Measurements from ENCODE around the gene MYBPHL.
"Not testable (repeated sequence)": the region's sequence is repeated elsewhere in the genome, so short reads cannot be mapped to it uniquely, and the experiment has no call there.

The MYBPHL gene

DNA sequence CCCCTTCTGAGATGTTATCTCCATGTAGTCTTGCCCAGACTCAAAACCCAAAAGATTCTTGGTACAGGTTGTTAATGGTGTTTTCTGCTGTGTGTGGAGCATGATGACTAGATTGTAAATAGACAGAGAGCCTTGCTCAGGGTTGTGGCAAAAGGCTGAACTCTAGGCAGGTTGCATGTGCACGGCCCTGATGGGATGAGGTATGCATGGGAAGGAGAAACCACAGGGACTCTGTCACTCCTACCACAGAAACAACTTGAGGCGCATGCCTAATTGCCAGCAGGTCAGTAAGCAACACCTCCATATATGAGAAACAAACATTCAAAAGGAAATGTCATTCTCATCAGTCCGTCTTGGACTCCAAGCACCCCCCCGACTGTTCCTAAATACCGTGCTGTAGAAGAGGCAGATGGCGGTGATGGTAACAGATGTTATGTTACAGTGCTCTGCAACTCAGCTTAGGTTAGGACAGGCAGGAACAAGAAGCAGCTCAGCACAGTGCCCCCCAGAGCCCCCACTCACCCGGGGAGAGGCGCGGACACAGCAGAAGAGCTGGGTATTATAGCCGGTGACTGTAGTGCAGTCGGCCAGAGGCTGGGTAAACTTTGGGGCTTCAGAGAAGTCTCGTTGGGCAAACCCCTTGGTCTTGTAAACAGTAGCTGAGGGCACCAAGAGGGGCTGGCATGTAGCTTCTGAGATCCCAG is 10.9 kb downstream of the MYBPHL start:
- Histone ChIP-seq H3K27me3 (replicated peaks; ENCODE audit: control insufficient read depth, insufficient read depth, low read length, poor library complexity, severe bottlenecking) (peaks cover 3% of the 10 kb centered on the region), H3K9me3 (ENCODE audit: control insufficient read depth, low read length) (no peaks in the 10 kb centered on the region), H3K4me1 (ENCODE audit: control insufficient read depth, insufficient read depth, low read length, poor library complexity, severe bottlenecking) (no peaks in the 10 kb centered on the region), H3K36me3 (ENCODE audit: control insufficient read depth, insufficient read depth, low read length) (no peaks in the 10 kb centered on the region), H3K4me3 (ENCODE audit: insufficient read depth, low read depth, low read length, poor library complexity, severe bottlenecking) (no peak overlapping the region), H3K27ac (ENCODE audit: insufficient read depth, low read length, poor library complexity, severe bottlenecking) (no peak overlapping the region)
- no peak for DNase-seq

DNA sequence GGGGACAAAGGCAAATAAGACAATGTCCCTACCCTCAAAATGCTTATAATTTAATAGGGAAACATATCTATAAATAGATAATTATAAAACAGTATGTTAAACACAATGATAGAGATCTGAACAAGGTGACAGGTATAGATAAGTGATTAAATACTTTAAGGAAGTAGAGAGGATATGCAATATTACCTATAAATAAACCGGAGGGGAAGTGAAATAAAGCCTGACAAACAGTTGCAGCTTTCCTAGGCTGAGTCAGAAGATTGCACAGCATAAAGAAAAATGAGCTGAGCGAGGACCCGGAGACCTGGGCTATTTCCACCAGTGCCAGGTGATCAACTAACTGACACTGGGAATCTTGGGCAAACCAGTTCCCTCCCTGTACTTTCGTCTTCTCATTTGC is 12.3 kb downstream of the MYBPHL start:
- no peak overlapping the region for H3K4me3 ChIP-seq (ENCODE audit: insufficient read depth, low read depth, low read length, poor library complexity, severe bottlenecking)
- DNase-seq: no peak

DNA sequence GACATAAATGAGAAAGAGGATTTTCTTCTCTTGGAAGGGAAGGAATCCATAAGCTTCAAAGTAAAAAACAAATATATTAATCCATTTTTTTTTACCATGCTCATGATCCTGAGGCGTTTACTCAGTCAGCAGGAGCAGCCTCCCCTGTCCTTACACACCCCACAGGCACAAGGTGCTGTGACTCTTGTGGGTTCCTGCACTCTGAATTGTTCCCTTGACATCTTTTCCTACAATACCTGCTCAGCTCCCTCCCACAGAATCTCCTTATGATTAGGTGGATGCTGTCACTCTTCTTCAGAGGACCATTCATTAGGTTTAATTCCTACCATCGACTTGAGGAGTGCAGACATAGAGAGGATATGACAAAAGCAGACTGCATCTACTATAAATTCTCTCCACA is 13.8 kb downstream of the MYBPHL start:
- no peaks in the 10 kb centered on the region for H3K4me1 ChIP-seq (ENCODE audit: control insufficient read depth, insufficient read depth, low read length, poor library complexity, severe bottlenecking)
- no peak overlapping the region for H3K4me3 ChIP-seq (ENCODE audit: insufficient read depth, low read depth, low read length, poor library complexity, severe bottlenecking)
- no peaks in the 10 kb centered on the region for H3K36me3 ChIP-seq (ENCODE audit: control insufficient read depth, insufficient read depth, low read length)
- H3K27ac ChIP-seq (ENCODE audit: insufficient read depth, low read length, poor library complexity, severe bottlenecking): no peak overlapping the region
- no peaks in the 10 kb centered on the region for H3K9me3 ChIP-seq (ENCODE audit: control insufficient read depth, low read length)
- H3K27me3 ChIP-seq (replicated peaks; ENCODE audit: control insufficient read depth, insufficient read depth, low read length, poor library complexity, severe bottlenecking): peaks cover 3% of the 10 kb centered on the region
- no peak for DNase-seq

More for the DNA sequence above, 12.3 kb downstream of the MYBPHL start:
- H3K36me3 ChIP-seq (ENCODE audit: control insufficient read depth, insufficient read depth, low read length): no peaks in the 10 kb centered on the region
- no peaks in the 10 kb centered on the region for H3K4me1 ChIP-seq (ENCODE audit: control insufficient read depth, insufficient read depth, low read length, poor library complexity, severe bottlenecking)
- H3K9me3 ChIP-seq (ENCODE audit: control insufficient read depth, low read length): no peaks in the 10 kb centered on the region
- peaks cover 3% of the 10 kb centered on the region for H3K27me3 ChIP-seq (replicated peaks; ENCODE audit: control insufficient read depth, insufficient read depth, low read length, poor library complexity, severe bottlenecking)
- H3K27ac ChIP-seq (ENCODE audit: insufficient read depth, low read length, poor library complexity, severe bottlenecking): no peak overlapping the region

DNA sequence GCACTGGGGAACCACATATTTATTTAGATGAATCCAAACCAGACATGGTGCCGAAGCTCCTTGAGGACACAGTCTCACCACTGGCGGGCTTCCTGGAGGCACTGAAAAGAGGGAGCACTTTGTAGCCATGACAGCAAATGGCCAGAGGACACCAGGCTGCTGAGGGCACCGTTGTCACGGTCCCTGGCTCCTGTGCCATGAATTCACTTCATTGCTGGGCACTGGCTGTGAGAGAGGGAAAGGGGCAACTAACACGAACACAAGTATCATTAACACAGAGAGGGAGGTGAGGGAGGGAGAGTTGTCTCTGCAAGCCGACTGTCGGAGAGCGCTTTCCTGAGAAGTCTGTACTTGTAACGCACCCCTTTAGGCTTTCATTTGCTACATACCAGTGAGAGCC is 14.4 kb downstream of the MYBPHL start:
- Histone ChIP-seq H3K36me3 (ENCODE audit: control insufficient read depth, insufficient read depth, low read length) (no peaks in the 10 kb centered on the region), H3K27ac (ENCODE audit: insufficient read depth, low read length, poor library complexity, severe bottlenecking) (no peak overlapping the region), H3K4me3 (ENCODE audit: insufficient read depth, low read depth, low read length, poor library complexity, severe bottlenecking) (no peak overlapping the region), H3K4me1 (ENCODE audit: control insufficient read depth, insufficient read depth, low read length, poor library complexity, severe bottlenecking) (no peaks in the 10 kb centered on the region), H3K9me3 (ENCODE audit: control insufficient read depth, low read length) (no peaks in the 10 kb centered on the region), H3K27me3 (replicated peaks; ENCODE audit: control insufficient read depth, insufficient read depth, low read length, poor library complexity, severe bottlenecking) (no peaks in the 10 kb centered on the region)
- no peak for DNase-seq

DNA sequence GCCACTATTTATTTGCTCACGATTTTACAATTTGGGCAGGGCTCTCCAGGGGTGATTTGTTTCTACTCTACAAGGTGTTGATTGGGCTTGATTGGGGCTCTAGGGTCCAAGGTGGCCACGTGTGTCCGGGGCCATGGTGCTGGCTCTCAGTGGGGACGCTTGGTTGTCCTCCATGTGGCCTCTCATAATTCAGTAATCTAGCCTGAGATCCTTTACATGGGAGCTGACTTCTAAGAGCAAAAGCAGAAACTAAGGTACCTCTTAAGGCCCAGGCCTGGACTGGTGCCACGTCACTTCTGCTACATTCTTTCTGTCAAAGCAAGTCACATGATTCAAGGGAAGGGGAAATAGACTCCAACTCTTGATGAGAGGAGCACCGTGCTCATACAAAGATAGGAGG is 15.8 kb downstream of the MYBPHL start:
- Histone ChIP-seq H3K27me3 (replicated peaks; ENCODE audit: control insufficient read depth, insufficient read depth, low read length, poor library complexity, severe bottlenecking) (no peaks in the 10 kb centered on the region), H3K4me1 (ENCODE audit: control insufficient read depth, insufficient read depth, low read length, poor library complexity, severe bottlenecking) (no peaks in the 10 kb centered on the region), H3K36me3 (ENCODE audit: control insufficient read depth, insufficient read depth, low read length) (no peaks in the 10 kb centered on the region), H3K4me3 (ENCODE audit: insufficient read depth, low read depth, low read length, poor library complexity, severe bottlenecking) (no peak overlapping the region), H3K9me3 (ENCODE audit: control insufficient read depth, low read length) (no peaks in the 10 kb centered on the region), H3K27ac (ENCODE audit: insufficient read depth, low read length, poor library complexity, severe bottlenecking) (no peak overlapping the region)
- DNase-seq: no peak

DNA sequence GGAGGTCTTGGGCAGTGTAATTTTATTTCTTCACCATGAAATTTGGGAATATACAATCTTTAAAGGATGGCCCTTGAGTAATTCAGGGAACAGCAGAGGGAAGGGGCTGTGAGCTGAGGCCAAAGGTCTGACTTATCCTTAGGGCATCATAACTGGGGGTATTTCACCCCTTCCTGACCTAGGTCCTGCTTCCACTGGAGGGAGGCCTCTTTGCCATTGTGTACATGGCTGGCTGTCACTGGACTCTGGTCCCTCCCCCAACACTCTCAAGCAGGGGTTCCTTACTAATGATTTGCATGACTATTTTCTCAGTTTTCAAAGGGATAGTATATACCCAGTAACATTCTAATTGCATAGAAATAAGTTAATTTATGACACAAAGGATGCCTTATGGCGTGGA is 16.7 kb downstream of the MYBPHL start:
- no peak overlapping the region for H3K27ac ChIP-seq (ENCODE audit: insufficient read depth, low read length, poor library complexity, severe bottlenecking)
- H3K4me3 ChIP-seq (ENCODE audit: insufficient read depth, low read depth, low read length, poor library complexity, severe bottlenecking): no peak overlapping the region
- no peaks in the 10 kb centered on the region for H3K36me3 ChIP-seq (ENCODE audit: control insufficient read depth, insufficient read depth, low read length)

DNA sequence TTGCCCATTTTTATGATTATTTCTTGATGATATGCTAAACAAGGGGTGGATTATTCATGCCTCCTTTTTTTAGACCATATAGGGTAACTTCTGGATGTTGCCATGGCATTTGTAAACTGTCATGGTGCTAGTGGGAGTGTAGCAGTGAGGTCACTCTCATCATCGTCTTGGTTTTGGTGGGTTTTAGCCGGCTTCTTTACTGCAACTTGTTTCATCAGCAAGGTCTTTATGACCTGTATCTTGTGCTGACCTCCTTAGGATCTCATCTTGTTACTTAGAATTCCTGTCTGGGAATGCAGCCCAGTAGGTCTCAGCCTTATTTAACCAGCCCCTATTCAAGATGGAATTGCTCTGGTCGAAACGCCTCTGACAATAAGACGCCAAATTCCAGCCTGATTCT is 20.0 kb downstream of the MYBPHL start:
- not testable (repeated sequence) for H3K27me3 ChIP-seq (replicated peaks; ENCODE audit: control insufficient read depth, insufficient read depth, low read length, poor library complexity, severe bottlenecking); DNase-seq; H3K4me3 ChIP-seq (ENCODE audit: insufficient read depth, low read depth, low read length, poor library complexity, severe bottlenecking); H3K4me1 ChIP-seq (ENCODE audit: control insufficient read depth, insufficient read depth, low read length, poor library complexity, severe bottlenecking); H3K9me3 ChIP-seq (ENCODE audit: control insufficient read depth, low read length); H3K36me3 ChIP-seq (ENCODE audit: control insufficient read depth, insufficient read depth, low read length); H3K27ac ChIP-seq (ENCODE audit: insufficient read depth, low read length, poor library complexity, severe bottlenecking)

More for the DNA sequence above, 16.7 kb downstream of the MYBPHL start:
- H3K9me3 ChIP-seq (ENCODE audit: control insufficient read depth, low read length): no peaks in the 10 kb centered on the region
- no peaks in the 10 kb centered on the region for H3K27me3 ChIP-seq (replicated peaks; ENCODE audit: control insufficient read depth, insufficient read depth, low read length, poor library complexity, severe bottlenecking)
- no peak for DNase-seq
- H3K4me1 ChIP-seq (ENCODE audit: control insufficient read depth, insufficient read depth, low read length, poor library complexity, severe bottlenecking): no peaks in the 10 kb centered on the region

DNA sequence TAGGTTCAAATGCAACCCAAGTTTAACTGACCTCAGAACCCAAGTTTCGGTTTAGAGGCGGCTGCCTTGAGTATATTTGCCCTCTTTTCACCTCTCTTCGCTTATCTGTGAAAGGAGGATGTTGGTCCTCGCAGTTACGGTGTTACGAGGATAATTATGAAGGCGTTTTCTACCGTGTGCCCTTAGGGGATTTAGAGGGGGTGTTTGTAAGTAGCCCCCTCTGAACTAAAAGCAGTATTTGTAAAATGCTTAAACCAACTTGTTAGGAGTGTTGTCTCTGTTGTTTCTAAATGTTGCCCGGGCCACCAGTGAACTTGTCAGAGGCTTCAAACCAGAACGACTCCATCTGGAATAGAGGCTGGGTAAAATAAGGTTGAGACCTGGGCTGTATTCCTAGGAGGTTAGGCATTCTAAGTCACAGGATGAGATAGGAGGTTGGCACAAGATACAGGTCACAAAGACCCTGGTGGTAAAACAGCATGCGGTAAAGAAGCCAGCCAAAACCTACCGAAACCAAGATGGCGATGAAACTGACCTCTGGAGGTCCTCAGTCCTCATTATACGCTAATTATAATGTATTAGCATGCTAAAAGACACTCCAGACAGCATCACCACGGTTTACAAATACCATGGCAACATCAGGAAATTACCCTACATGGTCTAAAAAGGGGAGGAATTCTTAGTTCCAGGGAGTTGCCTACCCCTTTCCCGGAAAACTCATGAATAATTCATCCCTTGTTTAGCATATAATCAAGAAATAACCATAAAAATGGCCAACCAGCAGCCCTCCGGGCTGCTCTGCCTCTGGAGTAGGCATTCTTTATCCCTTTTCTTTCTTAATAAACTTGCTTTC is 22.8 kb downstream of the MYBPHL start:
- peak overlapping the region; percentile 56 for H3K27ac ChIP-seq (ENCODE audit: insufficient read depth, low read length, poor library complexity, severe bottlenecking)
- DNase-seq: no peak
- peaks cover 4% of the 10 kb centered on the region for H3K4me1 ChIP-seq (ENCODE audit: control insufficient read depth, insufficient read depth, low read length, poor library complexity, severe bottlenecking)

DNA sequence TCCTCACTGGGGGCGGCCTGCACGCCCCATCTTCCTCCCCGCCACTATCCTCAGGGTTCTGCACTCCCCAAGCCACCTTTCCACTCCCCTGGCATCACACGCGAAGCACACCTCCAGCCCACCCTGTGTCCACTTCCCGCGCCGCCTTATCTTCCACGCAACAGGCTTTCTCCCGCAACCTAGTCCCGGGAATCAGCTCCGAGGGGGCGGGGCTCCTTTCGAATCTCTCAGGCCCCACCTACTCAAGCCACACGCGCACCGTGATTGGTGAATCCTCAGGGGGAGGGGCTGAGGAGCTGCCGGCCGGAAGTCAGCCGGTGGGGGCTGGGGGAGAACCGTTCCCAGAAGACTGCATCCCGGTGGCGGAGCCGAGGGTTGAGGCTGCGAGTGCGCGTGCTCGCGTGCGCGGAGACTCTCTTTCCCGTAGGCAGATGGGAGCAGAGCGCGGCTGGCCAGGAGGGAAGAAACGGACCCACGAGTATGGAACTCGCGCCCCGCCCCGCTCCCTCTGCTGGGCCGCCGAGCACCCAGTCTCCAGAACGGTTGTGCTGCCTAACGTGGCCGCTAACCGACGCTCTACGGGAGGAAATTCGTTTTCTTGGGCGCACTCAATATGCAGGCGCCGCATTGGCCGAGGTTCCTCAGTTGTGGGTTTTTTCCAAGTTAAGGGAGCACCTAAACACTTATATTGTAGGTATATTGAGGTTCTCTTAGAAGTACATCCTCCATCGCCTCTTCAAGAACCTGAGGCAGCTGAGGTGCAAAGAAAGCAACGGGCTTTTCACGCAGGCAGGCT is 23.7 kb downstream of the MYBPHL start, which contains the start of gene PSRC1:
TSS of gene PSRC1 (minus strand) at position 194 of the 796 bp plus-strand sequence.
- H3K27ac ChIP-seq (ENCODE audit: insufficient read depth, low read length, poor library complexity, severe bottlenecking): peak within 1 kb of the TSS; percentile 56
- peaks cover 4% of the 10 kb centered on the region for H3K4me1 ChIP-seq (ENCODE audit: control insufficient read depth, insufficient read depth, low read length, poor library complexity, severe bottlenecking)
- H3K9me3 ChIP-seq (ENCODE audit: control insufficient read depth, low read length): no peaks in the 10 kb centered on the region
- H3K4me3 ChIP-seq (ENCODE audit: insufficient read depth, low read depth, low read length, poor library complexity, severe bottlenecking): peak within 1 kb of the TSS; percentile 82
- no peaks in the 10 kb centered on the region for H3K27me3 ChIP-seq (replicated peaks; ENCODE audit: control insufficient read depth, insufficient read depth, low read length, poor library complexity, severe bottlenecking)
- no peaks in the 10 kb centered on the region for H3K36me3 ChIP-seq (ENCODE audit: control insufficient read depth, insufficient read depth, low read length)
- peak; percentile 81 to 88 (median 82) for DNase-seq

More for the DNA sequence above, 22.8 kb downstream of the MYBPHL start:
- no peaks in the 10 kb centered on the region for H3K9me3 ChIP-seq (ENCODE audit: control insufficient read depth, low read length)
- no peaks in the 10 kb centered on the region for H3K27me3 ChIP-seq (replicated peaks; ENCODE audit: control insufficient read depth, insufficient read depth, low read length, poor library complexity, severe bottlenecking)
- H3K4me3 ChIP-seq (ENCODE audit: insufficient read depth, low read depth, low read length, poor library complexity, severe bottlenecking): peak overlapping the region; percentile 82
- no peaks in the 10 kb centered on the region for H3K36me3 ChIP-seq (ENCODE audit: control insufficient read depth, insufficient read depth, low read length)

All from effector memory CD4-positive, alpha-beta T cell (primary cell).